Cardiac muscle cell (in vitro differentiated cells and primary cell): ENCODE results near the gene MAP3K4. TPM values are rescaled to one million over a fixed set of nuclear protein-coding genes. Genes with fewer than 3 reads are reported as not detected.

Experiments
- DNase-seq, 2 donors: peaks; one replicate each; pipeline versions ENCODE4 v3.0.0 to v3.0.0-alpha.2; 2010 to 2017; ENCODE audit warnings: low read depth in 1 of 2, low spot score in 1 of 2
- H3K27ac ChIP-seq: fragments of 200-600 bp; sonication (generic); 2 replicates; pipeline ENCODE4 v1.5.1; 2016
- H3K27me3 ChIP-seq: fragments of 200-600 bp; sonication (generic); 2 replicates; pipeline ENCODE4 v1.6.0; 2016; ENCODE audit warnings: control low read depth
- H3K36me3 ChIP-seq: fragments of 200-600 bp; sonication (generic); 2 replicates; pipeline ENCODE4 v1.5.1; 2016; ENCODE audit warnings: control low read depth
- H3K4me1 ChIP-seq: fragments of 200-600 bp; sonication (generic); 2 replicates; pipeline ENCODE4 v1.8.1; 2017; ENCODE audit warnings: low read depth, mild to moderate bottlenecking, mixed run types
- H3K4me3 ChIP-seq: fragments of 200-600 bp; sonication (generic); 2 replicates; pipeline ENCODE4 v1.5.1; 2016; ENCODE audit warnings: mild to moderate bottlenecking
- H3K9me3 ChIP-seq: fragments of 200-600 bp; sonication (generic); 2 replicates; pipeline ENCODE4 v1.5.1; 2017; ENCODE audit warnings: low read depth, mild to moderate bottlenecking, control low read depth
- CTCF ChIP-seq: IDR thresholded peaks from 2 replicates; pipeline ENCODE4 v1.5.1; 2012; ENCODE audit warnings: low read depth, mild to moderate bottlenecking, low read length
- polyA plus RNA-seq: library from polyadenylated mRNA; unstranded; fragments of >200 nt; fragmentation: Nextera tagmentation; extraction: Ambion mirVana; gene quantifications from 2 replicates; pipeline ENCODE4 v1.2.1, GENCODE V29; 2016
- total RNA-seq: library from RNA; depleted of rRNA; stranded (reverse); fragments of >200 nt; gene quantifications from 2 replicates; pipeline ENCODE4 v1.2.3, GENCODE V29; 2016

Gene MAP3K4
- total and polyA plus RNA-seq, 2 experiments from 2014 or later = 14.5 to 36.4 TPM

- Histone ChIP-seq H3K27ac (no peak overlapping the region), H3K4me1 (no peaks in the 10 kb centered on the region), H3K36me3 (peaks cover 5% of the 10 kb centered on the region), H3K4me3 (no peak overlapping the region), H3K27me3 (no peaks in the 10 kb centered on the region), H3K9me3 (no peaks in the 10 kb centered on the region)
- no peak for TF ChIP-seq CTCF
- no peak for DNase-seq
These were observed 159.6 kb downstream of the MAP3K4 start for GRCh38 chr6:161151059-161151645.

GRCh38 chr6:161151660-161152526 lies 160.3 kb downstream of the MAP3K4 start:
- peaks cover 5% of the 10 kb centered on the region for H3K36me3 ChIP-seq
- no peak overlapping the region for H3K4me3 ChIP-seq
- H3K27me3 ChIP-seq = no peaks in the 10 kb centered on the region
- no peak for TF ChIP-seq CTCF
- peak in 1 of 2 donors; percentile 46 for DNase-seq
- H3K27ac ChIP-seq = peak overlapping the region; percentile 34
- H3K9me3 ChIP-seq = no peaks in the 10 kb centered on the region
- H3K4me1 ChIP-seq = no peaks in the 10 kb centered on the region

- no peak for TF ChIP-seq CTCF
- Histone ChIP-seq H3K4me1 (no peaks in the 10 kb centered on the region), H3K9me3 (no peaks in the 10 kb centered on the region), H3K27ac (peak overlapping the region; percentile 34), H3K27me3 (no peaks in the 10 kb centered on the region), H3K4me3 (no peak overlapping the region), H3K36me3 (peaks cover 4% of the 10 kb centered on the region)
- no peak for DNase-seq
These were observed 160.9 kb downstream of the MAP3K4 start for GRCh38 chr6:161152527-161152862.

- H3K27me3 ChIP-seq = no peaks in the 10 kb centered on the region
- H3K36me3 ChIP-seq = no peaks in the 10 kb centered on the region
- H3K9me3 ChIP-seq = no peaks in the 10 kb centered on the region
- H3K27ac ChIP-seq = no peak overlapping the region
- peak in 1 of 2 donors; percentile 14 for DNase-seq
- peak; percentile 58 for TF ChIP-seq CTCF
- H3K4me1 ChIP-seq = no peaks in the 10 kb centered on the region
- no peak overlapping the region for H3K4me3 ChIP-seq
These were observed 161.5 kb downstream of the MAP3K4 start for GRCh38 chr6:161152907-161153662.

GRCh38 chr6:161153725-161154124 lies 162.2 kb downstream of the MAP3K4 start:
- Histone ChIP-seq H3K27ac (no peak overlapping the region), H3K27me3 (no peaks in the 10 kb centered on the region), H3K9me3 (no peaks in the 10 kb centered on the region), H3K4me1 (no peaks in the 10 kb centered on the region), H3K4me3 (no peak overlapping the region), H3K36me3 (no peaks in the 10 kb centered on the region)
- DNase-seq = no peak
- no peak for TF ChIP-seq CTCF
